Panc1 (cell line): ENCODE data around the gene CMTM4. TPM values are rescaled to one million over a fixed set of nuclear protein-coding genes. Genes with fewer than 3 reads are reported as not detected.
"Not testable (repeated sequence)": the region's sequence is repeated elsewhere in the genome, so short reads cannot be mapped to it uniquely, and the experiment has no call there.

Experiments
- ATAC-seq: fragments of 200-7000 bp; cut with Tn5 transposase; 2 replicates; pipeline ENCODE4 v1.9.1; 2020; ENCODE audit warnings: mild to moderate bottlenecking, moderate library complexity
- BruUV-seq: library from RNA; stranded (reverse); fragments of 400-500 nt; replicated peaks from 2 replicates; lab custom pipeline; 2021; lab: Mats Ljungman, UMichigan
- CTCF ChIA-PET: fragments of 300-600 bp; sonication (Branson Sonifier 250); formaldehyde crosslinking; loops from one replicate; lab custom pipeline; 2022; ENCODE audit warnings: antibody characterized with exemption; lab: Charles Lee
- POLR2A ChIA-PET: fragments of 300-600 bp; sonication (Branson Sonifier 250); formaldehyde crosslinking; loops from one replicate; lab custom pipeline; 2022; ENCODE audit warnings: antibody characterized with exemption; lab: Charles Lee
- DNase-seq: peaks from one replicate; pipeline ENCODE4 v3.0.0-alpha.2; 2010; ENCODE audit warnings: low read depth, low spot score
- H3K27ac ChIP-seq: 2 replicates; pipeline ENCODE4 v1.5.1; 2011; ENCODE audit warnings: mild to moderate bottlenecking, low read length, inconsistent platforms
- H3K27me3 ChIP-seq: fragments of 200-500 bp; sonication (Bioruptor generic); 2 replicates; pipeline ENCODE4 v1.6.0; 2014; ENCODE audit warnings: low read length, inconsistent platforms; ENCODE audit not compliant: control insufficient read depth, insufficient read depth
- H3K36me3 ChIP-seq: fragments of 200-500 bp; sonication (Bioruptor generic); 2 replicates; pipeline ENCODE4 v1.5.1; 2014; ENCODE audit warnings: inconsistent platforms, mild to moderate bottlenecking, low read length, moderate library complexity; ENCODE audit not compliant: control insufficient read depth, insufficient read depth
- H3K4me1 ChIP-seq: 2 replicates; pipeline ENCODE4 v1.5.1; 2011; ENCODE audit warnings: inconsistent platforms, mild to moderate bottlenecking, low read length, moderate library complexity; ENCODE audit not compliant: control insufficient read depth, insufficient read depth
- H3K4me3 ChIP-seq, 2 experiments: 2 replicates each; pipeline ENCODE4 v1.5.1; 2011 to 2012; ENCODE audit warnings: low read depth in 2 of 2, low read length in 2 of 2, mild to moderate bottlenecking in 2 of 2, inconsistent platforms in 1 of 2, moderate library complexity in 1 of 2
- H3K9me3 ChIP-seq: fragments of 200-500 bp; sonication (Bioruptor generic); 2 replicates; pipeline ENCODE4 v1.5.1; 2014; ENCODE audit warnings: low read depth, mild to moderate bottlenecking, inconsistent platforms, low read length, moderate library complexity; ENCODE audit not compliant: control insufficient read depth, insufficient read depth
- POLR2AphosphoS5 ChIP-seq: IDR thresholded peaks from 2 replicates; pipeline ENCODE4 v1.6.1; 2012; ENCODE audit warnings: mild to moderate bottlenecking, low read depth, low read length, moderate library complexity
- REST ChIP-seq, 2 experiments: IDR thresholded peaks; 2 replicates each; pipeline ENCODE4 v1.6.1; 2011 to 2012; ENCODE audit warnings: low read depth in 2 of 2, control low read depth in 1 of 2, low read length in 1 of 2, mild to moderate bottlenecking in 1 of 2, moderate library complexity in 1 of 2; ENCODE audit not compliant: insufficient read depth in 1 of 2
- SIN3A ChIP-seq: IDR thresholded peaks from 2 replicates; pipeline ENCODE4 v1.6.1; 2012; ENCODE audit warnings: low read depth, mild to moderate bottlenecking, low read length, moderate library complexity, borderline replicate concordance; ENCODE audit not compliant: insufficient read depth
- TCF7L2 ChIP-seq: IDR thresholded peaks from 2 replicates; pipeline ENCODE4 v1.6.1; 2011; ENCODE audit warnings: mild to moderate bottlenecking, low read depth, low read length, inconsistent platforms
- in situ Hi-C: cut with HindIII; loops from 2 replicates; pipeline ENCODE4 v1.10.0; 2016; ENCODE audit warnings: low sequenced_read_pairs, low pct_unique_long_range_greater_than_20kb
- intact Hi-C: fragments of 100-400 bp; cut with micrococcal nuclease; formaldehyde crosslinking; loops from one replicate; pipeline ENCODE4 v1.10.0; 2022; ENCODE audit not compliant: unreplicated experiment
- total RNA-seq: library from RNA; stranded (reverse); gene quantifications from one replicate; pipeline ENCODE4 v1.2.1, GENCODE V29; 2021; ENCODE audit not compliant: unreplicated experiment
- TF ChIP-seq, protein P1 (sequence below): fragments of 450-650 bp; IDR thresholded peaks from 2 replicates; pipeline ENCODE4 v1.5.1; 2017; ENCODE audit warnings: mild to moderate bottlenecking

CMTM4 gene
- total RNA-seq, 1 experiment from 2014 or later = 51.9 TPM

- no peak overlapping the region for H3K27ac ChIP-seq
- ChIA-PET POLR2A (no interaction called here), CTCF (no interaction called here)
- in situ Hi-C loops (no loop called here), intact Hi-C loops (no loop called here)
- H3K9me3 ChIP-seq = no peaks in the 10 kb centered on the region
- no peaks in the 10 kb centered on the region for H3K4me1 ChIP-seq
- H3K36me3 ChIP-seq = no peaks in the 10 kb centered on the region
- H3K27me3 ChIP-seq = no peaks in the 10 kb centered on the region
- no peak overlapping the region for H3K4me3 ChIP-seq
- BruUV-seq = no TSS peak
- ATAC-seq = no peak
- no peak for DNase-seq
- no peak for TF ChIP-seq TCF7L2
- TF ChIP-seq, protein P1, sequence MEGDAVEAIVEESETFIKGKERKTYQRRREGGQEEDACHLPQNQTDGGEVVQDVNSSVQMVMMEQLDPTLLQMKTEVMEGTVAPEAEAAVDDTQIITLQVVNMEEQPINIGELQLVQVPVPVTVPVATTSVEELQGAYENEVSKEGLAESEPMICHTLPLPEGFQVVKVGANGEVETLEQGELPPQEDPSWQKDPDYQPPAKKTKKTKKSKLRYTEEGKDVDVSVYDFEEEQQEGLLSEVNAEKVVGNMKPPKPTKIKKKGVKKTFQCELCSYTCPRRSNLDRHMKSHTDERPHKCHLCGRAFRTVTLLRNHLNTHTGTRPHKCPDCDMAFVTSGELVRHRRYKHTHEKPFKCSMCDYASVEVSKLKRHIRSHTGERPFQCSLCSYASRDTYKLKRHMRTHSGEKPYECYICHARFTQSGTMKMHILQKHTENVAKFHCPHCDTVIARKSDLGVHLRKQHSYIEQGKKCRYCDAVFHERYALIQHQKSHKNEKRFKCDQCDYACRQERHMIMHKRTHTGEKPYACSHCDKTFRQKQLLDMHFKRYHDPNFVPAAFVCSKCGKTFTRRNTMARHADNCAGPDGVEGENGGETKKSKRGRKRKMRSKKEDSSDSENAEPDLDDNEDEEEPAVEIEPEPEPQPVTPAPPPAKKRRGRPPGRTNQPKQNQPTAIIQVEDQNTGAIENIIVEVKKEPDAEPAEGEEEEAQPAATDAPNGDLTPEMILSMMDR = no peak
- TF ChIP-seq SIN3A = no peak
- TF ChIP-seq POLR2AphosphoS5 = no peak
- TF ChIP-seq REST (IDR thresholded peaks at IDR 0.05; ENCODE audit: insufficient read depth in 1 of 2, low read depth in 2 of 2, low read length in 1 of 2) = no peak
Observed at GRCh38 chr16:66689282-66689681, 7.3 kb downstream of the CMTM4 start.

GRCh38 chr16:66687906-66688625, 8.5 kb downstream of the CMTM4 start:
- H3K36me3 ChIP-seq = no peaks in the 10 kb centered on the region
- ChIA-PET POLR2A (no interaction called here), CTCF (no interaction called here)
- H3K4me3 ChIP-seq = no peak overlapping the region
- BruUV-seq = no TSS peak
- intact Hi-C loops = no loop called here
- no peaks in the 10 kb centered on the region for H3K9me3 ChIP-seq
- no peaks in the 10 kb centered on the region for H3K4me1 ChIP-seq
- H3K27me3 ChIP-seq = no peaks in the 10 kb centered on the region
- H3K27ac ChIP-seq = no peak overlapping the region
- TF ChIP-seq SIN3A (no peak), POLR2AphosphoS5 (no peak), REST (IDR thresholded peaks at IDR 0.05; ENCODE audit: insufficient read depth in 1 of 2, low read depth in 2 of 2, low read length in 1 of 2) (no peak), TCF7L2 (no peak)
- TF ChIP-seq, protein P1 = no peak
- ATAC-seq = no peak
- in situ Hi-C loops = no loop called here
- DNase-seq = no peak

DNA sequence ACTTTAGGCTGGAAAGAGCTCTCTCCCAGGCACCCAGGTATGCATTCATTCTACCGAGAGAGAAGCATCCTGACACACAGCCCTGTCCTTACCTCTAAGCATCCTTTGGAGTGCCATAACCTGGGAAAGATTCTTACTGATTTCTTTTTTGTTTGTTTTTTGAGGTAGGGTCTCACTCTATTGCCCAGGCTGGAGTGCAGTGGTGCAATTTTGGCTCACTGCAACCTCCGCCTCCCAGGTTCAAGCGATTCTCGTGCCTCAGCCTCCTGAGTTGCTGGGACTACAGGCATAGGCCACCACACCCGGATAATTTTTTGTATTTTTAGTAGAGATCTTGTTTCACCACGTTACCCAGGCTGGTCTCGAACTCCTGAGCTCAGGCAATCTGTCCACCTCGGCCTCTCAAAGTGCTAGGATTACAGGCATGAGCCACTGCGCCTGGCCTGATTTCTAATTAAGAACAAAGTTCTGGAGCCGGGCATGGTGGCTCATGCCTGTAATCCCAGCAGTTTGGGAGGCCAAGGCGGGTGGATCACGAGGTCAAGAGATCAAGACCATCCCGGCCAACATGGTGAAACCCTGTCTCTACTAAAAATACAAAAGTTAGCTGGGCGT, 10.9 kb downstream of the CMTM4 start:
- H3K4me3 ChIP-seq, intact Hi-C loops, H3K4me1 ChIP-seq, H3K27ac ChIP-seq, H3K36me3 ChIP-seq, H3K27me3 ChIP-seq, POLR2A ChIA-PET, H3K9me3 ChIP-seq, in situ Hi-C loops, ATAC-seq, CTCF ChIA-PET, DNase-seq, BruUV-seq: not testable (repeated sequence)
